ENCODE measurements around the gene C4orf17.

C4orf17 gene

DNA sequence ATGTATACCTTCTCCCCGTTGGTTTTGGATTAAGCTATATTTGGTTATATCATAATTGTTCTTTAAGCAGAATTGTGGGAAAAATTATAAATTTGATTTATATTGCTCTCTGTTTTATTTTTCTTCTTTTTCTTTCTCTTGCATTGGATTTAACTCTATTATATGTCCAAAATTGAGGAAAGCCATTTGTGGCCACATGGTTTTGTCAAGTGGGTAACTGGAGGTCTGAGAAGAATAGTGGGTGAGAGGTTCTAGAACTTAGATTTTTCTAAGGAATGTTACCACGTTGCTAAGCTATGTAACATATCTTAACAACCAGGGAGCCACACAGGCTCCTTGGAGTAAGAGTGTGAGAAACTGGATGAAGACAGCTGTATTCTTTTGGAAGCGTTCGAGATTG is at the start of gene C4orf17:
TSS of gene C4orf17 (plus strand) at position 301 of the 400 bp plus-strand sequence. CDS start 2,061 bp downstream, outside the sequence.
- TF ChIP-seq CTCF (conservative IDR thresholded peaks at IDR 0.05; ENCODE audit: low read depth, low read length) = no peak
- DNase-seq (ENCODE audit: low read depth) = no peak
- H3K4me3 ChIP-seq (ENCODE audit: low read depth, low read length) = no peak within 1 kb of the TSS

DNA sequence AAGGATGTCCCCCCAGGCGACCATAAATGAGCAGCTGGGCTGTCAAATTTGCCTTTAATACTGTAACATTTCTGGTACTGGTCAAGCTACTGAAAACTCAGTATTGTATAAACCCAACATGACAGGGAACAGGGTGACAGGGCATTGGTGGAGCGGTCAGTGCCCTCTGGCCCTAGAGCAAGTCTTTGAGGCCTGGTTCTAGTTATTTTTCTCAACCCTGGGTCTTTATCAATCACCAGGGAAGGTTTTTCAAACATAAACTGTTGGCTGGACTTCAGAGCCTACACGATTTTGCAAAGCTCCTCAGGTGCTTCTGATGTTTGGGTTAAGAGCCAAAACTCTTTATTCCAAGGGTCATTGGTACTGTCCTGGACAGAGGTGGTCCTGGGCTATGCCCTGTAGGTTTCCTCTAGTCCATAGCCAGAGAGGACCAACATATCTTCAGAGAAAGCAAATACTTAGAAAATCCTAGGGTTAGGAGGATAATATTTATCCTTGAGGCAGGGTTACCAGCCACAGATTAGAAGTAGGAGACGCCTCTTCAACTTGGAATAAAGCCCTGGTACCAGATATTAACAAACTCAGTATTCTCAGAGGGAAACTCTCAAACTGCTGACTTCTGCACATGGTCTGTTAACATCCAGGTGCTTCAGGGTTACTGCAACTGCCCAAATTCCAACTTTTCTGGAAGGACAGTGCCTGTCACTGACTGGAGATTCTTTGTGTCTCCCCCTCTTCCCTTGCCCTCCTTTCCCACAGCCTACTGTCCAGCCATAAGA is 49.0 kb upstream of the C4orf17 start:
- no peak overlapping the region for H3K4me3 ChIP-seq (ENCODE audit: low read depth, low read length)
- no peak for TF ChIP-seq CTCF (conservative IDR thresholded peaks at IDR 0.05; ENCODE audit: low read depth, low read length)
- DNase-seq (ENCODE audit: low read depth) = no peak

DNA sequence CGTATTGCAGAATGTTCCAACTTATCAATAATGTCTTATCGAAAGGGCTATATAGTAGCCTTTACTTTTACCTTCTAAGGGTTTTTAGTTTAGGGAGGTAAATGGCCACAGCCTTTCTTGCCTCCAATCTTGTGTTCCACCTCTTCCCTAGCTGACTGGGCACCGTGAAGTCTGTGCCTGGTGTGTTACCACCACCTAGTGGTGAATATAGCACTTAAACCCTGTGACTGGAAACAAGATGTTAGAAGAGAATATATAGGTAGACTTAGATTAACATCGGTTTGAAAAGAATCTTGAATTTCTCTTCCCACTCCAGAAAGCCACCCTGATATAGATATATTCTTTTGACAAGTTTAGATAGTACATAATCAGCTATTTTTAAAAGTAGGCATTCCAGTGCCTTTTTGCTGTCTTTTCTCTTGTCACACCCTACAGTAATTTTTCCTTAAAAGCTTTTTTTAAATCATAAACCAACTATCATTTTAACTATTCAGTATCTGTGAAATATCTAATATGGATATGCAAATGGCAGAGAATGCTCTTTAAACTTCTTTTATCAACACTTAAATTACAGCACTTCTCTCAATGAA is 47.9 kb upstream of the C4orf17 start:
- H3K4me3 ChIP-seq (ENCODE audit: low read depth, low read length) = no peak overlapping the region
- TF ChIP-seq CTCF (conservative IDR thresholded peaks at IDR 0.05; ENCODE audit: low read depth, low read length) = peak; percentile 88
- DNase-seq (ENCODE audit: low read depth) = peak; percentile 88

DNA sequence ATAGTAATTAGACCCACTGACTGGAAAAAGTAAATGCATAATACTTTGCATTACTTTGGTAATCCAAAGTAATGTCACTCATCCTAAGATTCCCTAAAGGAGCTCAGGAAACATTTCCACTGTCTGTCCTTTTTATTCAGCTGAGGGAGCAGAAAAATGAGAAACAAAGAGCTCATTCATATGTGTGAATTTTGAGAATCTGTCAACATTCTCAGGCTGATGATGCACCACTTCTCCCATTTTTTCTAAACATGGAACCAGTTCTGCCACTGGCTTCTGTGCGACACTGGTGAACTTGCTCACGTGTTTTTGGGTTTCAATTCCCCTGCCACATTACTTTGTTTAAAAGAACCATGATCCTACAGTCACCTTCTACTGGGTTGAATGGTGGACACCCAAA is 47.3 kb upstream of the C4orf17 start:
- DNase-seq (ENCODE audit: low read depth) = no peak
- TF ChIP-seq CTCF (conservative IDR thresholded peaks at IDR 0.05; ENCODE audit: low read depth, low read length) = no peak
- no peak overlapping the region for H3K4me3 ChIP-seq (ENCODE audit: low read depth, low read length)

DNA sequence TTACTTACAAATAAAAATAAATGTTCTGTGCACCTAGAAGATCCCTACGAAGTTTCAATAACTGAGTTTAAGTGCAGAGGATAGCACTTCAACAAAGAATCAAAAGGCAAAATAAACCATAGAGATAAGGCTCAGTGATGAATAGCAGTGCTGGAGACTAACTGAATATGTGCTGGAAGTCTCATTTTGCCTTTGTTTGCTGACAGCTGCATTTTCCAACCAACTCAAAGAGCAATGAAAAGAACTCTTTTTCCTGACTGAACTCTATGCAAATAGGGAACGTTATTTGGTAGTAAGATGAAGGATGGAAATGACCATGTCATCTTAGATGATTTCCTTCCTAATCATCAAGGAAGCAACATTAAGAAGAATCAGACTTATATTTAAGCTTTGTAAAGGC is 42.9 kb upstream of the C4orf17 start:
- DNase-seq (ENCODE audit: low read depth) = no peak
- no peak overlapping the region for H3K4me3 ChIP-seq (ENCODE audit: low read depth, low read length)
- TF ChIP-seq CTCF (conservative IDR thresholded peaks at IDR 0.05; ENCODE audit: low read depth, low read length) = no peak

DNA sequence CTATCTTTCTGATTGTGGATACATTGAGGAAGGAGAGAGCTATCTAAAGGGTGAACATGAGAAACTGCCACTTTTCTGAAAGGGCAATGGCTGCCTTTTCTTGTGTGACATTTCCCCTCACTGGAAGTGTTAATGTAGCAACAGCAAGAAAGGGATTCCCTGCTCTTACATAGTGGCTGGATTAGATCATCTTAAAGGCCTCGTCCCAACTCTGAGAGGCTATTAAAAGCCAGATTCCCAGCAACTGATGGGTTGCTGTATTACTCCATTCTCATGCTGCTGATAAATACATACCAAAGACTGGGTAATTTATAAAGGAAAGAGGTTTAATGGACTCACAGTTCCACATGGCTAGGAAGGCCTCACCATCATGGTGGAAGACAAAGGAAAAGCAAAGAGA is 41.9 kb upstream of the C4orf17 start:
- no peak overlapping the region for H3K4me3 ChIP-seq (ENCODE audit: low read depth, low read length)
- DNase-seq (ENCODE audit: low read depth) = no peak
- TF ChIP-seq CTCF (conservative IDR thresholded peaks at IDR 0.05; ENCODE audit: low read depth, low read length) = no peak

GRCh38 chr4:99471349-99471748 is 39.5 kb upstream of the C4orf17 start:
- no peak overlapping the region for H3K4me3 ChIP-seq (ENCODE audit: low read depth, low read length)
- no peak for TF ChIP-seq CTCF (conservative IDR thresholded peaks at IDR 0.05; ENCODE audit: low read depth, low read length)
- DNase-seq (ENCODE audit: low read depth) = no peak

Measured in choroid plexus epithelial cell (primary cell).